ENCODE results near the gene PAX3.

Gene PAX3

DNA sequence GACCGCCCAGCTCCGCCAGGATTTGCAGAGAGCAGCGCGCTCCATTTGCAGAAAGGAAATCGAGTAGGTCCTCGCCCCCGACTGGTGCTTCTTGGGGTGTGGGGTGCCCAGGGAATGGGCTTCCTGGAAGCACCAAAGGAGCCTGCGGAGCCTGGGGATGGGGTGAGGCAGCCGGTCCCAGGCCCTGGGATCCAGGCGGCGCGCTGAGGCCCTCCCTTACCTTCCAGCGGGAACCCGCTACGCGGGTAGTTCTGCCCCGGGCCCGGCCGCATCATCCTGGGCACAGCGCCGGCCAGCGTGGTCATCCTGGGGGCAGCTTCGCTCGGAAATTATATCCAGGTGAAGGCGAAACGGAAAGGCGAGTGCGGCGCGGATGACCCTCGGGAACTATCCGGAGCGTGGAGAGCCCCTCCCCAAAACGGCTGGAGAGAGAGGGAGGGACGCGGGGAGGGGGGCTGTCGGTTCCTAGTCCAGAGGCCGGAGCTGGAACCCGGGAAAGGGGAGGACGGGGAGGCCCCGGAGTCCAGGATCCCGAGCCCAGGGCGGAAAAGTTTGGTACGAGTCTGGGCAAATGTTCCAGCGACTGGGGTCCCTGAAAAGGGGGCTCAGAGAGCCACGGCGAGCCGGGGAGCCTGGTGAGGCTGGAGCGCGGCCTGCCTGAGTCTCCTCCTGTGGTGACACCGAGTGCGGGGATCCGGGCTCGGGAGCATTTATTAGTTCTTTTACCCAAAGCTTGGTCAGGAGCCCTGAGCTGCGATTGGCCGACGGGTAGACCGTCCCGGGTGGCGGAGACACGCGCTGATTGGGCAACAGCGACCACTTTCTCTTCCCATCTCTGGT is at the start of gene PAX3:
Gene PAX3 (minus strand): TSS at position 688 of the 840 bp plus-strand sequence. CDS start 383 bp downstream, at position 305.
- DNase-seq (ENCODE audit: low read depth in 1 of 2, low spot score in 1 of 2): no peak

- no peak for DNase-seq (ENCODE audit: low read depth in 1 of 2, low spot score in 1 of 2)
Observed at GRCh38 chr2:222341331-222341730, 42.5 kb upstream of the PAX3 start.

GRCh38 chr2:222338374-222338773 is 39.6 kb upstream of the PAX3 start:
- no peak for DNase-seq (ENCODE audit: low read depth in 1 of 2, low spot score in 1 of 2)

DNA sequence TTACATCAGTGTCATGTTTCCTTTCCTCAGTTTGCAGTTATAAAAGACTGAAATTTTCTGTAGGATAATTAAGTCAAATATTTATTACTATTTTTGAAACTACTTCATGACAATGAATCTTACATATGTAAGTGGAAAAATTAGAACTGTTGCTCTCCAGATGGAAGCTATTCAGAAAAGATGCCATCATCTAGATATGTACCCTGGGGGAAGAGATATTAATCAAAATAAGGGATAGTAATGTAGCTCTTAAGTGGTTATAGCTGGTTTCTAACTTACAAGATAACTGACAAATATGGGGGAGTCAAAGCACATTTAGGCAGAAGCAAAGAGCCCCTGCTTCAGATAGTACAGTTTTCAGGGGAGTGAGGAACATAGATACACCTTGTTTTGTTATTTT is 38.1 kb upstream of the PAX3 start:
- DNase-seq (ENCODE audit: low read depth in 1 of 2, low spot score in 1 of 2): no peak

GRCh38 chr2:222336442-222336841 is 37.6 kb upstream of the PAX3 start:
- no peak for DNase-seq (ENCODE audit: low read depth in 1 of 2, low spot score in 1 of 2)

DNA sequence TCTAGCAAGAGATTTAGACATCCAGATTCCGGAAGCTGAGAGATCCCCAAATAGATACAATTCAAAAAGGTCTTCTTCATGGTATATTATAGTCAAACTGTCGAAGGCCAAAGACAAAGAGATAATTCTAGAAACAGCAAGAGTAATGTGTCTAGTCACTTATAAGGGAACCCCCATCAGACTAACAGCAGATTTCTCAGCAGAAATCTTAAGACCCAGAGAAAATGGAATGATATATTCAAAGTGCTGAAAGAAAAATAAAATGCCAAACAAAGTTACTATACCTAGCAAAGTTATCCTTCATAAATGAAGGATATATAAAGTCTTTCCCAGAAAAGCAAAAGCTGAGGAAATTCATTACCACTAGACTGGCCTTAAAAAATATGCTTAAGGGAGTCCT is 36.1 kb upstream of the PAX3 start:
- DNase-seq (ENCODE audit: low read depth in 1 of 2, low spot score in 1 of 2): no peak

- DNase-seq (ENCODE audit: low read depth in 1 of 2, low spot score in 1 of 2): no peak
Observed at GRCh38 chr2:222333397-222333796, 34.6 kb upstream of the PAX3 start.

- no peak for DNase-seq (ENCODE audit: low read depth in 1 of 2, low spot score in 1 of 2)
Observed at GRCh38 chr2:222332116-222332515, 33.3 kb upstream of the PAX3 start.

DNA sequence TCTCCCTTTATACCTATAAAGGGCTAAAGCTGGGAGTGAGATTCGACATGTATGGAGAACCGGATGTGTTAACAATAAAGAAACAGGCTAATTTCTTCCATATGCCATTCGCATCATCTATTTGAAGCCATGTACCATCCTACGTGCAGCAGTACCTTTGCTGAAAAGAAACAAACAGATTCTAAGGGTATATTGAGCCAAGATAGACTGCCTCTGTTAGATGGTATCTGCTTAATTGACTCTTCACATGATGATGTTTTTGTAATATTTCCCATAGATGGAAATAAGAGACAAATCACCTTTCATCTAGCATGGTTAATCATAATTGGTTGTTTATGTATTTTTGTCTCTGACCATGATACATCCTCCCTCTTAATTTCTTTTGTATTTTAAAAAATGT is 32.1 kb upstream of the PAX3 start:
- no peak for DNase-seq (ENCODE audit: low read depth in 1 of 2, low spot score in 1 of 2)

- no peak for DNase-seq (ENCODE audit: low read depth in 1 of 2, low spot score in 1 of 2)
Observed at GRCh38 chr2:222322236-222322635, 23.4 kb upstream of the PAX3 start.

- no peak for DNase-seq (ENCODE audit: low read depth in 1 of 2, low spot score in 1 of 2)
Observed at GRCh38 chr2:222320436-222321395, 21.9 kb upstream of the PAX3 start.

GRCh38 chr2:222319586-222320435 is 21.0 kb upstream of the PAX3 start:
- no peak for DNase-seq (ENCODE audit: low read depth in 1 of 2, low spot score in 1 of 2)

- no peak for DNase-seq (ENCODE audit: low read depth in 1 of 2, low spot score in 1 of 2)
Observed at GRCh38 chr2:222318712-222319585, 20.2 kb upstream of the PAX3 start.

- no peak for DNase-seq (ENCODE audit: low read depth in 1 of 2, low spot score in 1 of 2)
Observed at GRCh38 chr2:222318026-222318711, 19.4 kb upstream of the PAX3 start.

GRCh38 chr2:222315443-222316121 is 16.8 kb upstream of the PAX3 start:
- DNase-seq (ENCODE audit: low read depth in 1 of 2, low spot score in 1 of 2): no peak

GRCh38 chr2:222313816-222314215 is 15.0 kb upstream of the PAX3 start:
- no peak for DNase-seq (ENCODE audit: low read depth in 1 of 2, low spot score in 1 of 2)

GRCh38 chr2:222311978-222312738 is 13.4 kb upstream of the PAX3 start:
- DNase-seq (ENCODE audit: low read depth in 1 of 2, low spot score in 1 of 2): no peak

DNA sequence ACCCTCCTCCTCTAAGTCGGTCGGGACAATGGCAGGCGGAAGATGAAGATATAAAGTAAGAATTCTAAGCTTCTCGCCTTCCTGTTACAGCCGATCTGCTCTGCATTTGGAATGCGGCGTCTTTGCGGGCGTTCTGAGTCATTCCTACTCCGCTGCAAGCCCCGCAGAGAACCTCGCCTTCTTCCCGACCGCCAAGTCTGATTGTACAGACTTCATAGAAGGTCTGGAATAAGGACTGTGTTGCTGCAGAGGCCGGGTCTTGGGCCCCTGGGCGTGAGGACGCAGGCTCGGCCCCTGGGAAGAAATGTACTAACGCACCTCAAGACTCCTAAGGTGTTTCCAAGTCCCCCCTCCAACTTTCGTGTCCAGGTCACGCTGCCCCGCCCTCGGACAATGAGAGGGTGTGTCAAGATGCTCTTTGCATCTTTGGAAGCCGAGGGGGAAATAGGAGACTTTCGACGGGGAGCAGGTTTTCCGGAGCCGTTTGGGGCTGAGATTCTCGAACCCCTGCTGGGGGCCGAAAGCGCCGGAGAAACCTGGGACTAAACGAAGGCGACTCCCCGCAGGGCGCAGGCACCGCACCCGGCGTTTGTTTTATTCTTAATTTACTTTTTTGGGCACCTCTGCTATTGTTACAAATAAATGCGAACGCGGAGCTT is 12.7 kb upstream of the PAX3 start:
- no peak for DNase-seq (ENCODE audit: low read depth in 1 of 2, low spot score in 1 of 2)

Measured in stimulated activated CD4-positive, alpha-beta T cell treated with anti-CD3 and anti-CD28 coated beads, Interleukin-15, amount 100 ng/mL, for 1 hour (primary cell).